Measurements from ENCODE around the gene XRCC4. TPM values are rescaled to one million over a fixed set of nuclear protein-coding genes. Genes with fewer than 3 reads are reported as not detected.

The XRCC4 gene
- total and polyA plus RNA-seq, 2 of the 13 experiments (the other 11 are each of a cell fraction or from before 2014, with no cell fraction given) = 2.8 to 12.6 TPM

DNA sequence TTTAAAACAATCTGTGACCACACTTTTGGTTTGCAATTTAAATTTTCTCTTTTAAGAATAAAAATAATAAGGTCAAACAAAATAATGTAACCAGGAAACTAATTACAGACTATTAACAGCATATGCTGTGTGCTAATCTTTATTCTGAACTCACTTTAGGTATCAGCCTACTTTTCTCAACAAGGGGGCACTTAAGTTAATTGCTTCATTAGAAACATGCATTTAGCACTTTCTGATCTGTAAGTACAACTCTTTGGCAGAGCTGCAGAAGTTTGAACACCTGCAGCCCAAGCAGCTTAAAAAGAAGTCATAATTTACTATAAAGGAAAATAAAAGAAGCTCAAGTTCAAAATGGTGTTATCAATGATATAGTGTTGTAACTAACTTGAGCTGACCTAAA is 21.7 kb downstream of the XRCC4 start (continued):
- TF ChIP-seq, protein P1, sequence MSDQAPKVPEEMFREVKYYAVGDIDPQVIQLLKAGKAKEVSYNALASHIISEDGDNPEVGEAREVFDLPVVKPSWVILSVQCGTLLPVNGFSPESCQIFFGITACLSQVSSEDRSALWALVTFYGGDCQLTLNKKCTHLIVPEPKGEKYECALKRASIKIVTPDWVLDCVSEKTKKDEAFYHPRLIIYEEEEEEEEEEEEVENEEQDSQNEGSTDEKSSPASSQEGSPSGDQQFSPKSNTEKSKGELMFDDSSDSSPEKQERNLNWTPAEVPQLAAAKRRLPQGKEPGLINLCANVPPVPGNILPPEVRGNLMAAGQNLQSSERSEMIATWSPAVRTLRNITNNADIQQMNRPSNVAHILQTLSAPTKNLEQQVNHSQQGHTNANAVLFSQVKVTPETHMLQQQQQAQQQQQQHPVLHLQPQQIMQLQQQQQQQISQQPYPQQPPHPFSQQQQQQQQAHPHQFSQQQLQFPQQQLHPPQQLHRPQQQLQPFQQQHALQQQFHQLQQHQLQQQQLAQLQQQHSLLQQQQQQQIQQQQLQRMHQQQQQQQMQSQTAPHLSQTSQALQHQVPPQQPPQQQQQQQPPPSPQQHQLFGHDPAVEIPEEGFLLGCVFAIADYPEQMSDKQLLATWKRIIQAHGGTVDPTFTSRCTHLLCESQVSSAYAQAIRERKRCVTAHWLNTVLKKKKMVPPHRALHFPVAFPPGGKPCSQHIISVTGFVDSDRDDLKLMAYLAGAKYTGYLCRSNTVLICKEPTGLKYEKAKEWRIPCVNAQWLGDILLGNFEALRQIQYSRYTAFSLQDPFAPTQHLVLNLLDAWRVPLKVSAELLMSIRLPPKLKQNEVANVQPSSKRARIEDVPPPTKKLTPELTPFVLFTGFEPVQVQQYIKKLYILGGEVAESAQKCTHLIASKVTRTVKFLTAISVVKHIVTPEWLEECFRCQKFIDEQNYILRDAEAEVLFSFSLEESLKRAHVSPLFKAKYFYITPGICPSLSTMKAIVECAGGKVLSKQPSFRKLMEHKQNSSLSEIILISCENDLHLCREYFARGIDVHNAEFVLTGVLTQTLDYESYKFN (CRISPR knock-in tag; conservative IDR thresholded peaks at IDR 0.05) = no peak

DNA sequence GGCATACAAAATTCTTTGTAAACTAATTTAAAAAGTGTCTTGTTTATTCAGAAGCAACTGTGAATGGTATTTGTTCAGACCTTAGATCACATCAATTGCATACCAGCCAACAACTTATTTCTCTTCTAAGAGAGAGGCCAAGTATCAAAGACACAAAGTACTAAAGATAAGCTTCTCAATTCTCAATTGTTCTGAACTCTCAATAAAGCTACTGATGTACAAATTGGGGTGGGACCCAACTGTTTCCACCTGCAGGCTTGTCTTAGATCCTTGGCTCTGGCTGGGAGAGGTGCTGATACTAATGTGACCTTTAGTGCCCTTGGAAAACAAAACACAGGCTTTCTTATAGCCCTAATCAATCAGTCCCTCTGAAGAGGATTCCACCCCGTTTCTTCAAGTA is 22.1 kb downstream of the XRCC4 start:
- in situ Hi-C loops (cut with HindIII; ENCODE audit: extremely low pct_ligation_motif_present, low pct_unique_long_range_greater_than_20kb) = loop anchor here (25.0 kb wide), 2 partner anchors 463 to 737 kb away; no protein-coding TSS in a partner anchor
- Histone ChIP-seq H3K79me2 (ENCODE audit: insufficient read depth, low read length) (no peaks in the 10 kb centered on the region), H3K9ac (ENCODE audit: insufficient read depth, low read depth, low read length) (no peak overlapping the region), H3K9me3 (ENCODE audit: low read length) (no peaks in the 10 kb centered on the region), H3K4me2 (ENCODE audit: low read depth, low read length) (no peak overlapping the region), H3K36me3 (replicated peaks in 1 of 2; ENCODE audit: control insufficient read depth in 1 of 2, insufficient read depth in 2 of 2, low read length in 2 of 2) (no peaks in the 10 kb centered on the region), H4K20me1 (ENCODE audit: insufficient read depth, low read length) (no peaks in the 10 kb centered on the region), H2AFZ (ENCODE audit: low read length) (no peak overlapping the region), H3K4me1 (ENCODE audit: insufficient read depth, low read length) (peaks cover 22% of the 10 kb centered on the region), H3K27me3 (ENCODE audit: control insufficient read depth in 1 of 2, insufficient read depth in 2 of 2, low read length in 2 of 2) (no peaks in the 10 kb centered on the region), H3K4me3 (replicated peaks in 1 of 3; ENCODE audit: insufficient read depth in 1 of 3, low read depth in 2 of 3, low read length in 3 of 3) (no peak overlapping the region), H3K27ac (ENCODE audit: extremely low read length, insufficient read depth, low read length) (no peak overlapping the region)
- ATAC-seq = no peak; the same call in 1 of the 3 replicates
- no peak for FAIRE-seq
- 68% methylated on average over 1 of the region's 1 CpG for WGBS (ENCODE audit: low lambda C conversion rate)
- intact Hi-C loops (cut with micrococcal nuclease; ENCODE audit: unreplicated experiment) = no loop called here
- no TSS peak for BruUV-seq (replicated peaks)
- ChIA-PET POLR2A (no interaction called here), CTCF (ENCODE audit: low intra/inter-chr PET ratio, low total read pairs) (no interaction called here)
- peak; percentile 41 for DNase-seq (ENCODE audit: low spot score)
- no peak for TF ChIP-seq ZNF10 (CRISPR knock-in tag; IDR thresholded peaks at IDR 0.05; ENCODE audit: borderline replicate concordance, low read depth)
- TF ChIP-seq RERE (CRISPR knock-in tag; IDR thresholded peaks at IDR 0.05; ENCODE audit: low read depth) = peak; percentile 38; the same call in 1 of the 2 replicates
- TF ChIP-seq SOX13 (IDR thresholded peaks at IDR 0.05) = peak; percentile 37; the same call in 1 of the 2 replicates
- peak in 1 of 2 experiments; percentile 76; a peak in 2 of 4 replicates for TF ChIP-seq SOX13 (CRISPR knock-in tag; conservative IDR thresholded peaks at IDR 0.05 in 1 of 2, IDR thresholded peaks at IDR 0.05 in 1 of 2)
- 0 out of 2 replicates have a peak, but pooled peaks have one; percentile 17 for TF ChIP-seq SOX5 (CRISPR knock-in tag; IDR thresholded peaks at IDR 0.05; ENCODE audit: borderline replicate concordance)
- peak; percentile 50; the same call in 1 of the 2 replicates for TF ChIP-seq NR2F2 (IDR thresholded peaks at IDR 0.05; ENCODE audit: borderline replicate concordance, low read depth)
- TF ChIP-seq, protein P2, sequence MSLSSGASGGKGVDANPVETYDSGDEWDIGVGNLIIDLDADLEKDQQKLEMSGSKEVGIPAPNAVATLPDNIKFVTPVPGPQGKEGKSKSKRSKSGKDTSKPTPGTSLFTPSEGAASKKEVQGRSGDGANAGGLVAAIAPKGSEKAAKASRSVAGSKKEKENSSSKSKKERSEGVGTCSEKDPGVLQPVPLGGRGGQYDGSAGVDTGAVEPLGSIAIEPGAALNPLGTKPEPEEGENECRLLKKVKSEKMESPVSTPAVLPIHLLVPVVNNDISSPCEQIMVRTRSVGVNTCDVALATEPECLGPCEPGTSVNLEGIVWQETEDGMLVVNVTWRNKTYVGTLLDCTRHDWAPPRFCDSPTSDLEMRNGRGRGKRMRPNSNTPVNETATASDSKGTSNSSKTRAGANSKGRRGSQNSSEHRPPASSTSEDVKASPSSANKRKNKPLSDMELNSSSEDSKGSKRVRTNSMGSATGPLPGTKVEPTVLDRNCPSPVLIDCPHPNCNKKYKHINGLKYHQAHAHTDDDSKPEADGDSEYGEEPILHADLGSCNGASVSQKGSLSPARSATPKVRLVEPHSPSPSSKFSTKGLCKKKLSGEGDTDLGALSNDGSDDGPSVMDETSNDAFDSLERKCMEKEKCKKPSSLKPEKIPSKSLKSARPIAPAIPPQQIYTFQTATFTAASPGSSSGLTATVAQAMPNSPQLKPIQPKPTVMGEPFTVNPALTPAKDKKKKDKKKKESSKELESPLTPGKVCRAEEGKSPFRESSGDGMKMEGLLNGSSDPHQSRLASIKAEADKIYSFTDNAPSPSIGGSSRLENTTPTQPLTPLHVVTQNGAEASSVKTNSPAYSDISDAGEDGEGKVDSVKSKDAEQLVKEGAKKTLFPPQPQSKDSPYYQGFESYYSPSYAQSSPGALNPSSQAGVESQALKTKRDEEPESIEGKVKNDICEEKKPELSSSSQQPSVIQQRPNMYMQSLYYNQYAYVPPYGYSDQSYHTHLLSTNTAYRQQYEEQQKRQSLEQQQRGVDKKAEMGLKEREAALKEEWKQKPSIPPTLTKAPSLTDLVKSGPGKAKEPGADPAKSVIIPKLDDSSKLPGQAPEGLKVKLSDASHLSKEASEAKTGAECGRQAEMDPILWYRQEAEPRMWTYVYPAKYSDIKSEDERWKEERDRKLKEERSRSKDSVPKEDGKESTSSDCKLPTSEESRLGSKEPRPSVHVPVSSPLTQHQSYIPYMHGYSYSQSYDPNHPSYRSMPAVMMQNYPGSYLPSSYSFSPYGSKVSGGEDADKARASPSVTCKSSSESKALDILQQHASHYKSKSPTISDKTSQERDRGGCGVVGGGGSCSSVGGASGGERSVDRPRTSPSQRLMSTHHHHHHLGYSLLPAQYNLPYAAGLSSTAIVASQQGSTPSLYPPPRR (CRISPR knock-in tag; IDR thresholded peaks at IDR 0.05; ENCODE audit: borderline replicate concordance) = peak; percentile 40; the same call in 1 of the 2 replicates
